D721Med (cell line): ENCODE results near the gene RNF144A.
A peak's percentile ranks its signal among the peaks of the same experiment; 100 is the strongest.
"Not testable (repeated sequence)": the region's sequence is repeated elsewhere in the genome, so short reads cannot be mapped to it uniquely, and the experiment has no call there.

ENCODE experiments used
- DNase-seq: peaks from one replicate; pipeline ENCODE4 v3.0.0; 2011; ENCODE audit warnings: low spot score; ENCODE audit not compliant: insufficient read length
- FAIRE-seq: peaks from 2 replicates; lab custom pipeline; 2011; peaks lifted over from hg19 to GRCh38; lab: Jason Lieb, UNC
- CTCF ChIP-seq: IDR thresholded peaks from 2 replicates; pipeline ENCODE4 v1.5.1; 2012; ENCODE audit warnings: mild to moderate bottlenecking, control low read depth; ENCODE audit not compliant: insufficient read depth; ENCODE audit errors: missing control alignments

The RNF144A gene

DNA sequence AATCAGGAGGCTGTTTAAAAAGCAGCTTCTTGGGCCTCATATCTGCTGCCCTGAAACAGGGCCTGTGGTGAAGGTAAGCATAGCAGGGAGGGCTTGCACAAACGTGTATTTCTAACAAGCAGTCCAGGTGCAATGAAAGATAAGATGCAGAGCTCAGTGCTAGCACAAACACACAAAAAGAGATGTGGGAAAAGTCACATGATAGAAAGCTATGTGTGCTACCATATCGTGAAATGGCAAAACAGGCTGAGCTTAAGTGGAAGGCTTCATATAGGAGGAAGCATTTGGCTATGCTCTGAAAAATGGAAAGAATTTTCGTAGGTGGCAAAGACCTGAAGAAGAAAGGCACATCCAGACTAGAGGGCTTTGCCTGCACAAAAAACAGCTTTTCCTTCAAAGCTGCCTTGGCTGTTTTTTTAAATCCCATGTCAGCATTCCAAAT, 29.4 kb upstream of the RNF144A start:
- no peak for TF ChIP-seq CTCF
- FAIRE-seq: no peak
- DNase-seq: no peak

DNA sequence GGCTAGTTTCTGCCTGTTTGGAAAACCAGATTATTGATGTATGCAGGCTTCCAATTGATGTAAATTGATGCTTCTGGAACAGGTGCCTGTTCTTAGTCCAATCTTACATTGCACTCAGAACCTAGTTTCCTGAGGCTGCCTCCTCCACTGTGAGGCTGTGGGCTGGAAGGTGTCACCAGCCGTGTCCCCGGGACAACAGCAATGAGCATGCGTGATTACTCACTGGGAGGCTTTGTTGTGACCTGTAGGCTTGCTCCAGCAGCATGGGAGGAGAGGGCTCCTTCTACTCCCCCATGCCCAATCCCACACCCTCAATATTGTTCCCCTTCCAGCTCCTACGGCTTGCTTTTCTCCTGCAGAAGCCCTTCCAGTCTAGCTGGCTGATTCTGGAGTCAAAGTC, 28.5 kb upstream of the RNF144A start:
- DNase-seq (no peak), FAIRE-seq (no peak)
- TF ChIP-seq CTCF: no peak

- TF ChIP-seq CTCF: no peak
- DNase-seq: no peak
- FAIRE-seq: no peak
Measured at GRCh38 chr2:6893876-6894482, 23.2 kb upstream of the RNF144A start.

- peak; percentile 72 for TF ChIP-seq CTCF
- no peak for DNase-seq
- FAIRE-seq: peak; percentile 53
Measured at GRCh38 chr2:6896930-6897759, 20.1 kb upstream of the RNF144A start.

- not testable (repeated sequence) for DNase-seq, FAIRE-seq
Measured at GRCh38 chr2:6902581-6902980, 14.6 kb upstream of the RNF144A start.

GRCh38 chr2:6905668-6906067, 11.5 kb upstream of the RNF144A start:
- DNase-seq: no peak
- TF ChIP-seq CTCF: no peak
- FAIRE-seq: no peak

- no peak for TF ChIP-seq CTCF
- FAIRE-seq: no peak
- DNase-seq: no peak
Measured at GRCh38 chr2:6906165-6906741, 11.0 kb upstream of the RNF144A start.
